HEK293 (cell line): ENCODE measurements around the gene MLLT6.

Source experiments
- GLI2 ChIP-seq: fragments of 450-650 bp; formaldehyde crosslinking; IDR thresholded peaks from 2 replicates; pipeline ENCODE4; 2017; ENCODE audit warnings: missing biosample characterization, missing genetic modification characterization, low read depth, borderline replicate concordance
- GLIS1 ChIP-seq: fragments of 450-650 bp; formaldehyde crosslinking; IDR thresholded peaks from 2 replicates; pipeline ENCODE4 v1.5.1; 2016; ENCODE audit warnings: missing biosample characterization, missing genetic modification characterization
- HOXD13 ChIP-seq: sonication (generic); formaldehyde crosslinking; IDR thresholded peaks from 2 replicates; pipeline ENCODE4 v1.8.0; 2022; ENCODE audit warnings: missing genetic modification reagents, borderline replicate concordance
- KLF16 ChIP-seq: fragments of 450-650 bp; formaldehyde crosslinking; IDR thresholded peaks from 2 replicates; pipeline ENCODE4 v1.5.1; 2017; ENCODE audit warnings: missing biosample characterization, missing genetic modification characterization
- KLF8 ChIP-seq: fragments of 450-650 bp; formaldehyde crosslinking; IDR thresholded peaks from 2 replicates; pipeline ENCODE4 v1.5.1; 2016; ENCODE audit warnings: missing biosample characterization, missing genetic modification characterization
- KLF9 ChIP-seq: fragments of 450-650 bp; formaldehyde crosslinking; IDR thresholded peaks from 2 replicates; pipeline ENCODE4 v1.5.1; 2016; ENCODE audit warnings: missing biosample characterization, missing genetic modification characterization, low read depth
- OVOL3 ChIP-seq: fragments of 450-650 bp; formaldehyde crosslinking; IDR thresholded peaks from 2 replicates; pipeline ENCODE4 v1.5.1; 2016; ENCODE audit warnings: missing biosample characterization, missing genetic modification characterization
- REPIN1 ChIP-seq: fragments of 450-650 bp; formaldehyde crosslinking; IDR thresholded peaks from 2 replicates; pipeline ENCODE4 v1.5.1; 2017; ENCODE audit warnings: missing biosample characterization, missing genetic modification characterization, low read depth
- SCRT1 ChIP-seq: fragments of 450-650 bp; formaldehyde crosslinking; IDR thresholded peaks from 2 replicates; pipeline ENCODE4 v1.5.1; 2016; ENCODE audit warnings: missing biosample characterization, missing genetic modification characterization, borderline replicate concordance
- SETDB1 ChIP-seq: IDR thresholded peaks from one replicate; pipeline ENCODE4 v1.6.1; 2017; ENCODE audit warnings: mild to moderate bottlenecking, low read length, moderate library complexity, mixed read lengths; ENCODE audit not compliant: insufficient read length
- SP3 ChIP-seq: fragments of 450-650 bp; formaldehyde crosslinking; IDR thresholded peaks from 2 replicates; pipeline ENCODE4 v1.5.1; 2016; ENCODE audit warnings: missing biosample characterization, missing genetic modification characterization
- ZBTB21 ChIP-seq: fragments of 450-650 bp; formaldehyde crosslinking; IDR thresholded peaks from 2 replicates; pipeline ENCODE4 v1.5.1; 2017; ENCODE audit warnings: missing biosample characterization, missing genetic modification characterization
- ZFP3 ChIP-seq: fragments of 450-650 bp; formaldehyde crosslinking; IDR thresholded peaks from 2 replicates; pipeline ENCODE4 v1.5.1; 2016; ENCODE audit warnings: low read depth, missing biosample characterization, missing genetic modification characterization
- ZFP37 ChIP-seq: fragments of 450-650 bp; formaldehyde crosslinking; IDR thresholded peaks from 2 replicates; pipeline ENCODE4 v1.5.1; 2016; ENCODE audit warnings: missing biosample characterization, missing genetic modification characterization
- ZNF248 ChIP-seq: fragments of 450-650 bp; formaldehyde crosslinking; IDR thresholded peaks from 2 replicates; pipeline ENCODE4 v1.5.1; 2017; ENCODE audit warnings: missing biosample characterization, missing genetic modification characterization
- ZNF274 ChIP-seq, 2 experiments: fragments of 200-500 bp in 1 of 2; fragments of 450-650 bp in 1 of 2; sonication (Bioruptor generic) in 1 of 2; formaldehyde crosslinking in 1 of 2; IDR thresholded peaks; 2 replicates each; pipeline versions ENCODE4 v1.5.1 to v1.6.1; 2014 to 2016; ENCODE audit warnings: borderline replicate concordance in 1 of 2, inconsistent platforms in 1 of 2, low read length in 1 of 2, missing biosample characterization in 1 of 2, missing genetic modification characterization in 1 of 2
- ZNF324 ChIP-seq: fragments of 450-650 bp; formaldehyde crosslinking; IDR thresholded peaks from 2 replicates; pipeline ENCODE4 v1.5.1; 2016; ENCODE audit warnings: missing biosample characterization, missing genetic modification characterization
- ZNF341 ChIP-seq: fragments of 450-650 bp; formaldehyde crosslinking; IDR thresholded peaks from 2 replicates; pipeline ENCODE4; 2016; ENCODE audit warnings: low read depth, missing biosample characterization, missing genetic modification characterization
- ZNF366 ChIP-seq: fragments of 450-650 bp; formaldehyde crosslinking; conservative IDR thresholded peaks from 2 replicates; pipeline ENCODE4 v1.5.1; 2016; ENCODE audit warnings: missing biosample characterization, missing genetic modification characterization
- ZNF391 ChIP-seq: fragments of 450-650 bp; formaldehyde crosslinking; IDR thresholded peaks from 2 replicates; pipeline ENCODE4 v1.5.1; 2016; ENCODE audit warnings: low read depth, missing biosample characterization, missing genetic modification characterization, borderline replicate concordance
- ZNF394 ChIP-seq: fragments of 450-650 bp; formaldehyde crosslinking; IDR thresholded peaks from 2 replicates; pipeline ENCODE4 v1.5.1; 2016; ENCODE audit warnings: missing biosample characterization, missing genetic modification characterization, mild to moderate bottlenecking, moderate library complexity, borderline replicate concordance
- ZNF404 ChIP-seq: fragments of 450-650 bp; formaldehyde crosslinking; IDR thresholded peaks from 2 replicates; pipeline ENCODE4 v1.5.1; 2017; ENCODE audit warnings: missing biosample characterization, missing genetic modification characterization
- ZNF561 ChIP-seq: fragments of 450-650 bp; IDR thresholded peaks from 2 replicates; pipeline ENCODE4 v1.5.1; 2018; ENCODE audit warnings: missing biosample characterization, missing genetic modification characterization, borderline replicate concordance
- ZNF707 ChIP-seq: fragments of 450-650 bp; formaldehyde crosslinking; IDR thresholded peaks from 2 replicates; pipeline ENCODE4 v1.5.1; 2016; ENCODE audit warnings: missing biosample characterization, missing genetic modification characterization
- ZNF777 ChIP-seq: fragments of 450-650 bp; formaldehyde crosslinking; IDR thresholded peaks from 2 replicates; pipeline ENCODE4 v1.5.1; 2017; ENCODE audit warnings: missing biosample characterization, missing genetic modification characterization, borderline replicate concordance
- ZNF843 ChIP-seq: fragments of 450-650 bp; formaldehyde crosslinking; IDR thresholded peaks from 2 replicates; pipeline ENCODE4 v1.5.1; 2016; ENCODE audit warnings: missing biosample characterization, missing genetic modification characterization
- TF ChIP-seq, protein P1 (sequence below): fragments of 450-650 bp; formaldehyde crosslinking; IDR thresholded peaks from 2 replicates; pipeline ENCODE4 v1.5.1; 2016; ENCODE audit warnings: missing biosample characterization, missing genetic modification characterization
- TF ChIP-seq, protein P2 (sequence below): fragments of 450-650 bp; formaldehyde crosslinking; IDR thresholded peaks from 2 replicates; pipeline ENCODE4 v1.5.1; 2016; ENCODE audit warnings: missing biosample characterization, missing genetic modification characterization
- TF ChIP-seq, protein P3 (sequence below): fragments of 450-650 bp; formaldehyde crosslinking; IDR thresholded peaks from 2 replicates; pipeline ENCODE4 v1.5.1; 2016; ENCODE audit warnings: missing biosample characterization, missing genetic modification characterization, borderline replicate concordance
- TF ChIP-seq, protein P4 (sequence below): fragments of 450-650 bp; formaldehyde crosslinking; optimal IDR thresholded peaks from 2 replicates; pipeline ENCODE3; 2016; ENCODE audit warnings: missing biosample characterization, mild to moderate bottlenecking, missing genetic modification characterization
- TF ChIP-seq, protein P5 (sequence below): fragments of 450-650 bp; formaldehyde crosslinking; IDR thresholded peaks from 2 replicates; pipeline ENCODE4 v1.5.1; 2016; ENCODE audit warnings: missing biosample characterization, missing genetic modification characterization

Gene MLLT6

GRCh38 chr17:38705803-38706504 is 881 bp downstream of the MLLT6 start (continued):
- no peak for TF ChIP-seq ZNF248
- peak; percentile 59; the same call in 1 of the 2 replicates for TF ChIP-seq KLF9 (tag by site-specific recombination)
- peak; percentile 77 for TF ChIP-seq ZNF366
- peak; percentile 47; the same call in 1 of the 2 replicates for TF ChIP-seq KLF16 (tag by site-specific recombination)
- TF ChIP-seq REPIN1 (tag by site-specific recombination): no peak
- TF ChIP-seq SP3 (tag by site-specific recombination): peak; percentile 72
- TF ChIP-seq ZNF707: no peak
- no peak for TF ChIP-seq ZNF561
- TF ChIP-seq, protein P1, sequence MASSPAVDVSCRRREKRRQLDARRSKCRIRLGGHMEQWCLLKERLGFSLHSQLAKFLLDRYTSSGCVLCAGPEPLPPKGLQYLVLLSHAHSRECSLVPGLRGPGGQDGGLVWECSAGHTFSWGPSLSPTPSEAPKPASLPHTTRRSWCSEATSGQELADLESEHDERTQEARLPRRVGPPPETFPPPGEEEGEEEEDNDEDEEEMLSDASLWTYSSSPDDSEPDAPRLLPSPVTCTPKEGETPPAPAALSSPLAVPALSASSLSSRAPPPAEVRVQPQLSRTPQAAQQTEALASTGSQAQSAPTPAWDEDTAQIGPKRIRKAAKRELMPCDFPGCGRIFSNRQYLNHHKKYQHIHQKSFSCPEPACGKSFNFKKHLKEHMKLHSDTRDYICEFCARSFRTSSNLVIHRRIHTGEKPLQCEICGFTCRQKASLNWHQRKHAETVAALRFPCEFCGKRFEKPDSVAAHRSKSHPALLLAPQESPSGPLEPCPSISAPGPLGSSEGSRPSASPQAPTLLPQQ (tag by site-specific recombination): 0 out of 2 replicates have a peak, but pooled peaks have one; percentile 35
- no peak for TF ChIP-seq ZBTB21 (tag by site-specific recombination)
- TF ChIP-seq OVOL3: no peak
- no peak for TF ChIP-seq ZFP3 (tag by site-specific recombination)
- TF ChIP-seq, protein P2, sequence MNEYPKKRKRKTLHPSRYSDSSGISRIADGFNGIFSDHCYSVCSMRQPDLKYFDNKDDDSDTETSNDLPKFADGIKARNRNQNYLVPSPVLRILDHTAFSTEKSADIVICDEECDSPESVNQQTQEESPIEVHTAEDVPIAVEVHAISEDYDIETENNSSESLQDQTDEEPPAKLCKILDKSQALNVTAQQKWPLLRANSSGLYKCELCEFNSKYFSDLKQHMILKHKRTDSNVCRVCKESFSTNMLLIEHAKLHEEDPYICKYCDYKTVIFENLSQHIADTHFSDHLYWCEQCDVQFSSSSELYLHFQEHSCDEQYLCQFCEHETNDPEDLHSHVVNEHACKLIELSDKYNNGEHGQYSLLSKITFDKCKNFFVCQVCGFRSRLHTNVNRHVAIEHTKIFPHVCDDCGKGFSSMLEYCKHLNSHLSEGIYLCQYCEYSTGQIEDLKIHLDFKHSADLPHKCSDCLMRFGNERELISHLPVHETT: 0 out of 2 replicates have a peak, but pooled peaks have one; percentile 47
- no peak for TF ChIP-seq ZNF777 (tag by site-specific recombination)
- TF ChIP-seq, protein P3, sequence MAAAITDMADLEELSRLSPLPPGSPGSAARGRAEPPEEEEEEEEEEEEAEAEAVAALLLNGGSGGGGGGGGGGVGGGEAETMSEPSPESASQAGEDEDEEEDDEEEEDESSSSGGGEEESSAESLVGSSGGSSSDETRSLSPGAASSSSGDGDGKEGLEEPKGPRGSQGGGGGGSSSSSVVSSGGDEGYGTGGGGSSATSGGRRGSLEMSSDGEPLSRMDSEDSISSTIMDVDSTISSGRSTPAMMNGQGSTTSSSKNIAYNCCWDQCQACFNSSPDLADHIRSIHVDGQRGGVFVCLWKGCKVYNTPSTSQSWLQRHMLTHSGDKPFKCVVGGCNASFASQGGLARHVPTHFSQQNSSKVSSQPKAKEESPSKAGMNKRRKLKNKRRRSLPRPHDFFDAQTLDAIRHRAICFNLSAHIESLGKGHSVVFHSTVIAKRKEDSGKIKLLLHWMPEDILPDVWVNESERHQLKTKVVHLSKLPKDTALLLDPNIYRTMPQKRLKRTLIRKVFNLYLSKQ (tag by site-specific recombination): no peak
- TF ChIP-seq ZNF394 (tag by site-specific recombination): no peak; the same call in 1 of the 2 replicates
- no peak for TF ChIP-seq SETDB1
- TF ChIP-seq HOXD13: no peak
- TF ChIP-seq, protein P4, sequence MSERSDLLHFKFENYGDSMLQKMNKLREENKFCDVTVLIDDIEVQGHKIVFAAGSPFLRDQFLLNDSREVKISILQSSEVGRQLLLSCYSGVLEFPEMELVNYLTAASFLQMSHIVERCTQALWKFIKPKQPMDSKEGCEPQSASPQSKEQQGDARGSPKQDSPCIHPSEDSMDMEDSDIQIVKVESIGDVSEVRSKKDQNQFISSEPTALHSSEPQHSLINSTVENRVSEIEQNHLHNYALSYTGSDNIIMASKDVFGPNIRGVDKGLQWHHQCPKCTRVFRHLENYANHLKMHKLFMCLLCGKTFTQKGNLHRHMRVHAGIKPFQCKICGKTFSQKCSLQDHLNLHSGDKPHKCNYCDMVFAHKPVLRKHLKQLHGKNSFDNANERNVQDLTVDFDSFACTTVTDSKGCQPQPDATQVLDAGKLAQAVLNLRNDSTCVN (tag by site-specific recombination): peak; percentile 66
- peak; percentile 85 for TF ChIP-seq ZNF341 (tag by site-specific recombination)
- TF ChIP-seq GLIS1 (tag by site-specific recombination): peak; percentile 84
- TF ChIP-seq ZNF324 (tag by site-specific recombination): peak; percentile 40; the same call in 1 of the 2 replicates
- no peak for TF ChIP-seq ZNF274 (IDR thresholded peaks at IDR 0.05; ENCODE audit: low read length)
- no peak for TF ChIP-seq ZNF274 (tag by site-specific recombination; IDR thresholded peaks at IDR 0.05; ENCODE audit: borderline replicate concordance)
- TF ChIP-seq, protein P5, sequence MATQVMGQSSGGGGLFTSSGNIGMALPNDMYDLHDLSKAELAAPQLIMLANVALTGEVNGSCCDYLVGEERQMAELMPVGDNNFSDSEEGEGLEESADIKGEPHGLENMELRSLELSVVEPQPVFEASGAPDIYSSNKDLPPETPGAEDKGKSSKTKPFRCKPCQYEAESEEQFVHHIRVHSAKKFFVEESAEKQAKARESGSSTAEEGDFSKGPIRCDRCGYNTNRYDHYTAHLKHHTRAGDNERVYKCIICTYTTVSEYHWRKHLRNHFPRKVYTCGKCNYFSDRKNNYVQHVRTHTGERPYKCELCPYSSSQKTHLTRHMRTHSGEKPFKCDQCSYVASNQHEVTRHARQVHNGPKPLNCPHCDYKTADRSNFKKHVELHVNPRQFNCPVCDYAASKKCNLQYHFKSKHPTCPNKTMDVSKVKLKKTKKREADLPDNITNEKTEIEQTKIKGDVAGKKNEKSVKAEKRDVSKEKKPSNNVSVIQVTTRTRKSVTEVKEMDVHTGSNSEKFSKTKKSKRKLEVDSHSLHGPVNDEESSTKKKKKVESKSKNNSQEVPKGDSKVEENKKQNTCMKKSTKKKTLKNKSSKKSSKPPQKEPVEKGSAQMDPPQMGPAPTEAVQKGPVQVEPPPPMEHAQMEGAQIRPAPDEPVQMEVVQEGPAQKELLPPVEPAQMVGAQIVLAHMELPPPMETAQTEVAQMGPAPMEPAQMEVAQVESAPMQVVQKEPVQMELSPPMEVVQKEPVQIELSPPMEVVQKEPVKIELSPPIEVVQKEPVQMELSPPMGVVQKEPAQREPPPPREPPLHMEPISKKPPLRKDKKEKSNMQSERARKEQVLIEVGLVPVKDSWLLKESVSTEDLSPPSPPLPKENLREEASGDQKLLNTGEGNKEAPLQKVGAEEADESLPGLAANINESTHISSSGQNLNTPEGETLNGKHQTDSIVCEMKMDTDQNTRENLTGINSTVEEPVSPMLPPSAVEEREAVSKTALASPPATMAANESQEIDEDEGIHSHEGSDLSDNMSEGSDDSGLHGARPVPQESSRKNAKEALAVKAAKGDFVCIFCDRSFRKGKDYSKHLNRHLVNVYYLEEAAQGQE (tag by site-specific recombination): no peak
- TF ChIP-seq SCRT1: no peak
- TF ChIP-seq GLI2 (tag by site-specific recombination): no peak
- TF ChIP-seq ZNF391 (tag by site-specific recombination): peak; percentile 23; the same call in 1 of the 2 replicates
- TF ChIP-seq ZNF404 (tag by site-specific recombination): no peak
- TF ChIP-seq KLF8 (tag by site-specific recombination): peak; percentile 63
- TF ChIP-seq ZFP37 (tag by site-specific recombination): no peak
- TF ChIP-seq ZNF843 (tag by site-specific recombination): peak; percentile 18; the same call in 1 of the 2 replicates
